Measurements from ENCODE around the gene AQP12A.

Gene AQP12A

GRCh38 chr2:240730501-240731177, 39.0 kb downstream of the AQP12A start:
- H3K9me3 ChIP-seq (ENCODE audit: low read length): no peaks in the 10 kb centered on the region
- no peak overlapping the region for H3K4me3 ChIP-seq (ENCODE audit: low read length)
- H2AFZ ChIP-seq (ENCODE audit: low read depth, low read length): no peak overlapping the region
- no peaks in the 10 kb centered on the region for H3K27me3 ChIP-seq (ENCODE audit: insufficient read depth, low read length)
- H3K36me3 ChIP-seq (ENCODE audit: insufficient read depth, low read length): peaks cover 35% of the 10 kb centered on the region
- H3K4me1 ChIP-seq (ENCODE audit: insufficient read depth, low read length): no peaks in the 10 kb centered on the region

- H3K27me3 ChIP-seq (ENCODE audit: insufficient read depth, low read length): no peaks in the 10 kb centered on the region
- no peak overlapping the region for H2AFZ ChIP-seq (ENCODE audit: low read depth, low read length)
- H3K9me3 ChIP-seq (ENCODE audit: low read length): no peaks in the 10 kb centered on the region
- peaks cover 35% of the 10 kb centered on the region for H3K36me3 ChIP-seq (ENCODE audit: insufficient read depth, low read length)
- H3K4me3 ChIP-seq (ENCODE audit: low read length): no peak overlapping the region
- no peaks in the 10 kb centered on the region for H3K4me1 ChIP-seq (ENCODE audit: insufficient read depth, low read length)
Measured at GRCh38 chr2:240731178-240731545, 39.5 kb downstream of the AQP12A start.

DNA sequence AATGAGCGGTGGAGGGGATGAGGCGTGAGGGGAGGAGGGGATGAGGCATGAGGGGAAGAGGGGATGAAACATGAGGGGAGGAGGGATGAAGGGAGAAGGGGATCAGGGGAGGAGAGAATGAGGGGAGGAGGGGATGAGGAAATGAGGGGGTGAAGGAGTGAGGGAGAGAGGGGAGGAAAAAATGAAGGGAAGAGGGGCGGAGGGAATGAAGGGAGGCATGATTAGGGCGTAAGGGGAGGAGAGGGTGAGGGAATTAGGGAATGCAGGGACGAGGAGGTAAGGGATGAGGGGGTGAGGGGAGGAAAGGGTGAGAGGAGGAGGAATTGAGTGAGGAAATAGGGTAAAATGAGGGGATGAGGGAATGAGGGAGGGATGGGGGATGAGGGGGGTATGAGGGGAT, 40.5 kb downstream of the AQP12A start:
- Histone ChIP-seq H3K9me3 (ENCODE audit: low read length) (no peaks in the 10 kb centered on the region), H3K4me3 (ENCODE audit: low read length) (no peak overlapping the region)

GRCh38 chr2:240732911-240733622, 41.4 kb downstream of the AQP12A start:
- peaks cover 46% of the 10 kb centered on the region for H3K36me3 ChIP-seq (ENCODE audit: insufficient read depth, low read length)
- no peak overlapping the region for H2AFZ ChIP-seq (ENCODE audit: low read depth, low read length)
- H3K27me3 ChIP-seq (ENCODE audit: insufficient read depth, low read length): no peaks in the 10 kb centered on the region
- H3K9me3 ChIP-seq (ENCODE audit: low read length): no peaks in the 10 kb centered on the region
- no peaks in the 10 kb centered on the region for H3K4me1 ChIP-seq (ENCODE audit: insufficient read depth, low read length)
- H3K4me3 ChIP-seq (ENCODE audit: low read length): no peak overlapping the region

More for the DNA sequence above, 40.5 kb downstream of the AQP12A start:
- Histone ChIP-seq H3K36me3 (ENCODE audit: insufficient read depth, low read length) (peaks cover 39% of the 10 kb centered on the region), H3K4me1 (ENCODE audit: insufficient read depth, low read length) (no peaks in the 10 kb centered on the region), H3K27me3 (ENCODE audit: insufficient read depth, low read length) (no peaks in the 10 kb centered on the region), H2AFZ (ENCODE audit: low read depth, low read length) (no peak overlapping the region)

DNA sequence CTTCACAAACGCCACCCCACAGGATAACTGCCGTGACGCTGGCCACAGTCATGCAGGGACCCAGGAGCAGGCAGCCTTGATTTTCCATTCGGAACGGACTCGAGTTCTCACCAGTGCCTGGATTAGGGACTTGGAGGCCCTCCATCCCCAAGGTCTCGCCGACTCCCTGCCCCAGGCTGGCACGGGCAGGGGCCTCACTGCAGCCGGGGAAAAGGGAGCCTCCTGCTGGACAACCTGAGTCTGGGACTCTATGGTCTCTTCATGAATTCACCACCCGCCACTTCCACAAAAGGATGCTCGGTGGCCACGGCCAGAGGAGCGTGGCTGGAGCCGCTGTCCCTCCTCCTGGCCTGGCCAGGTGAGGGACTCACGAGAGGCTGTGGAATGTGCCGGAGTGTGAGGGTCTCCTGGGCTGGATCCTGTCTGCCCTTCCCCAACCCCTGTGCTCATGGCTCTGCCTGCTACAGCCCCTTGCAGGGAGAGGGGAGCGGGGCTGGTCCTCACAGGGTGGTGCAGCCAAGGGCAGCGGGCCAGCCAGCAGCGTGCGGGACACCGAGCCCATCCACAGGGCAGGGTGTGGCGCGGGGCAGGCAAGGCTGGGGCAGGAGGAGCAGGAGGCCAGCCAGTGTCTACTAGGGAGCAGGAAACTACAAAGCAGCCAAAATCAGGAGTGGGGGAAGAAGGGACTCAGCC, 42.3 kb downstream of the AQP12A start:
- no peak overlapping the region for H2AFZ ChIP-seq (ENCODE audit: low read depth, low read length)
- H3K4me1 ChIP-seq (ENCODE audit: insufficient read depth, low read length): no peaks in the 10 kb centered on the region
- no peaks in the 10 kb centered on the region for H3K27me3 ChIP-seq (ENCODE audit: insufficient read depth, low read length)
- peaks cover 55% of the 10 kb centered on the region for H3K36me3 ChIP-seq (ENCODE audit: insufficient read depth, low read length)
- H3K4me3 ChIP-seq (ENCODE audit: low read length): no peak overlapping the region
- H3K9me3 ChIP-seq (ENCODE audit: low read length): no peaks in the 10 kb centered on the region

DNA sequence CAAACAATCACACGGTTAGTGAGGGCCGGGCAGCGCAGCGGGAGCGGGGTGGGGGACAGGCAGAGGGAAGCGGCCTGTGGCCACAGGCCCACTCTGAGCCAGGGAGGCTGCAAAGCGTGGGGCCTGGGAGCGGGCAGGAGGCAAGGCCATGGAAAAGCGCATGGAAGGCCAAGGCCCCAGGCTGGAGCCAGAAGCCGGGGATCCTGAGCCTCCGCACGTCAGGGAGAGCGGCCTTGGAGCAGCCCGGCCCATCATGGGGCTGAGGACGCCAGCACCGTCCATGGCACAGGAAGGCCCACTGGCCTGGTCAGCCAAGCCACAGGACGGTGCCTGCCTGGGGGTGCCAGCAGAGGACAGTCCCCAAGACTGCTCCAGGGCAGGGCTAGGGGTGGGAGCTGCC, 43.1 kb downstream of the AQP12A start:
- Histone ChIP-seq H3K4me1 (ENCODE audit: insufficient read depth, low read length) (no peaks in the 10 kb centered on the region), H2AFZ (ENCODE audit: low read depth, low read length) (no peak overlapping the region), H3K4me3 (ENCODE audit: low read length) (no peak overlapping the region), H3K36me3 (ENCODE audit: insufficient read depth, low read length) (peaks cover 63% of the 10 kb centered on the region), H3K27me3 (ENCODE audit: insufficient read depth, low read length) (no peaks in the 10 kb centered on the region), H3K9me3 (ENCODE audit: low read length) (no peaks in the 10 kb centered on the region)

- Histone ChIP-seq H3K4me3 (ENCODE audit: low read length) (no peak overlapping the region), H3K27me3 (ENCODE audit: insufficient read depth, low read length) (no peaks in the 10 kb centered on the region), H3K9me3 (ENCODE audit: low read length) (no peaks in the 10 kb centered on the region), H3K36me3 (ENCODE audit: insufficient read depth, low read length) (peaks cover 69% of the 10 kb centered on the region), H2AFZ (ENCODE audit: low read depth, low read length) (no peak overlapping the region), H3K4me1 (ENCODE audit: insufficient read depth, low read length) (no peaks in the 10 kb centered on the region)
Measured at GRCh38 chr2:240735476-240735875, 43.8 kb downstream of the AQP12A start.

- Histone ChIP-seq H3K4me3 (ENCODE audit: low read length) (no peak overlapping the region), H3K4me1 (ENCODE audit: insufficient read depth, low read length) (no peaks in the 10 kb centered on the region), H3K27me3 (ENCODE audit: insufficient read depth, low read length) (no peaks in the 10 kb centered on the region), H2AFZ (ENCODE audit: low read depth, low read length) (no peak overlapping the region), H3K36me3 (ENCODE audit: insufficient read depth, low read length) (peaks cover 76% of the 10 kb centered on the region), H3K9me3 (ENCODE audit: low read length) (no peaks in the 10 kb centered on the region)
Measured at GRCh38 chr2:240736281-240737250, 44.9 kb downstream of the AQP12A start.

DNA sequence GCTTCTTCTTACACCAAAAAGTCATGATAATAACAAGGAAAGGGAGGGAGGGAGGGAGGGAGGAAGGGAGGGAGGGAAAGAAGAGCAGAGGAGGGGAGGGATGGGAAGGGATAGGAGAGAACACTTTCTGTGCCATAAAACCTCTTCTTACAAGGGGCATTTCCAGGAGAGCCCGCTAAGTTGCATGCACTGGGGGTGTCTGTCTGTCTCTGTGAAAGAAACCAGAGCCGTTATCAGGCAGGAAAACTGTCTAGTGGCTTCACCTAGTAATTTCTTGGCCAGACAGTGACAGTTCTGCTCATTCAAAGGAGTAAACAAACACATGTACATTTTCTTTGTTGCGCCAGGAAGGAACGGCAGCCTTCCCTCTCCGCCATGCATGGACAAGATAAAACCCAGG, 45.8 kb downstream of the AQP12A start:
- Histone ChIP-seq H2AFZ (ENCODE audit: low read depth, low read length) (no peak overlapping the region), H3K4me3 (ENCODE audit: low read length) (no peak overlapping the region), H3K27me3 (ENCODE audit: insufficient read depth, low read length) (no peaks in the 10 kb centered on the region)

DNA sequence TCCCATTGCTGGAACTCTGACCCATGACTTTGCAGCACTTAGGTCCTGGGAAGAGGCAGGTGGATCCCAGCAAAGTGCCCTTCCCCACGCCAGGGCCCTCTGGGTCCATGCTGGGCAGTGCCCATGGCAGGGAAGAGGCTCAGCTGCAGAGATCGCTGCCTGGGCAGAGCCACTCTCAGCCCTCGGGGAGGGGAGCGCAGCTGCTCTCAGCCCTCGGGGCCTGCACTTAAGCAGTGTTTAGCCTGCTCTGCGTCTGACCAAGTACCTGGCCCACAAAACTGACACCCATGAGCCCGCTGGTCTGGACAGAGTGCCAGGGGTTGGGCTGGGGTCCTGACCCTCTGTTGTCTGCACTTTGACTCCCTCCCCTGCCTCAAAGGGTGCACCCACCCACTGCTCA, 46.3 kb downstream of the AQP12A start:
- no peak overlapping the region for H3K4me3 ChIP-seq (ENCODE audit: low read length)
- H3K27me3 ChIP-seq (ENCODE audit: insufficient read depth, low read length): no peaks in the 10 kb centered on the region
- H3K36me3 ChIP-seq (ENCODE audit: insufficient read depth, low read length): peaks cover 86% of the 10 kb centered on the region
- H3K4me1 ChIP-seq (ENCODE audit: insufficient read depth, low read length): no peaks in the 10 kb centered on the region
- H3K9me3 ChIP-seq (ENCODE audit: low read length): no peaks in the 10 kb centered on the region
- H2AFZ ChIP-seq (ENCODE audit: low read depth, low read length): no peak overlapping the region

More for the DNA sequence above, 45.8 kb downstream of the AQP12A start:
- peaks cover 85% of the 10 kb centered on the region for H3K36me3 ChIP-seq (ENCODE audit: insufficient read depth, low read length)
- no peaks in the 10 kb centered on the region for H3K4me1 ChIP-seq (ENCODE audit: insufficient read depth, low read length)
- no peaks in the 10 kb centered on the region for H3K9me3 ChIP-seq (ENCODE audit: low read length)

DNA sequence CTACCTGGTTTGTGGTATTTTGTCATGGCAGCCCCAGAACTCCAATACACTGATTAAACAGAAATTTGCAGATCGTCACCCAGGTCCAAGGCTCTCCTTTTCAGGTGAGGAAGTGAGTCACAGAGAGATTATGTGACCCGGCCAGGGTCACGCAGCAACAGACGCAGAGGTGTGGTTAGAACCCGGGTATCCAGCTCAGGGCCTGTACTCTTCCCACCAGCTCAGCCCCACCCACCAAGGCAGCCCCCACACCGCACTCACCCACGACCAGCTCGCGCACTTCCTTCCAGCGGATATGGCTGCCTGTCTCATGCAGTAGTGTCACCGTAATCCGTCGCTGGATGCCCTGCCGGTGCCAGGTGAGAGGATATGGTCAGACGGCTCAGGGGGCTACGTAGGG, 48.1 kb downstream of the AQP12A start:
- Histone ChIP-seq H3K36me3 (ENCODE audit: insufficient read depth, low read length) (peaks cover 87% of the 10 kb centered on the region), H3K4me3 (ENCODE audit: low read length) (no peak overlapping the region), H3K27me3 (ENCODE audit: insufficient read depth, low read length) (no peaks in the 10 kb centered on the region), H3K9me3 (ENCODE audit: low read length) (no peaks in the 10 kb centered on the region), H2AFZ (ENCODE audit: low read depth, low read length) (no peak overlapping the region), H3K4me1 (ENCODE audit: insufficient read depth, low read length) (no peaks in the 10 kb centered on the region)

DNA sequence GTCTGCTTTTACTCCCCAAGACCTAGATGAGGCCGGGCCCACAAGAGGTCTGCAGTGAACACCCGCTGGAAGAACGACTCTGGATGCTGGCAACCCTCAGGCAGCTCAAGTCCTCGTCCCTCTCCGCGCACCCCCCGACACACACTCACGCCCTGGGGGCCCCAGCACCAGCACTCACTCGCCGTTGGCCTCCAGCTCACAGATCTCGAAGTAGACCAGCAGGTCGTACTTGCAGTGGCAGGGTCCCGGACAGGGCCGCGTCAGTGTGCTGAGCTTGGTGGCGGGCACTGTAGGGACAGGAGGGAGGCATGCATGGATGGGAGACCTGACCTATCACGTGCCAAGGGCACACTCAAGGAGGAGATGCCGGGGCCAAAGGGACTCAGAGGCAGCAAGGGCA, 49.4 kb downstream of the AQP12A start:
- H3K4me3 ChIP-seq (ENCODE audit: low read length): no peak overlapping the region
- H3K4me1 ChIP-seq (ENCODE audit: insufficient read depth, low read length): no peaks in the 10 kb centered on the region
- H3K9me3 ChIP-seq (ENCODE audit: low read length): no peaks in the 10 kb centered on the region
- no peaks in the 10 kb centered on the region for H3K27me3 ChIP-seq (ENCODE audit: insufficient read depth, low read length)
- no peak overlapping the region for H2AFZ ChIP-seq (ENCODE audit: low read depth, low read length)
- H3K36me3 ChIP-seq (ENCODE audit: insufficient read depth, low read length): peaks cover 90% of the 10 kb centered on the region
